Psoas muscle (tissue), 8 donors: ENCODE data around the gene PIK3R6. TPM values are rescaled to one million over a fixed set of nuclear protein-coding genes. Genes with fewer than 3 reads are reported as not detected.

Source experiments
- ATAC-seq, 4 donors: fragments of 200-7000 bp; cut with Tn5 transposase; one replicate each; pipeline ENCODE4 v1.9.1; 2020; ENCODE audit warnings: moderate library complexity in 3 of 4, mild to moderate bottlenecking in 2 of 4
- DNase-seq, 2 donors: peaks; one replicate each; pipeline ENCODE4 v3.0.0-alpha.2; 2020
- H3K27ac ChIP-seq: fragments of 200-600 bp; one replicate; pipeline ENCODE4 v1.8.0; 2022
- H3K27me3 ChIP-seq, 3 donors: fragments of 200-600 bp in 1 of 3; one replicate each; pipeline versions ENCODE4 v1.6.1 to v1.8.0; 2013 to 2022; ENCODE audit warnings: low read length in 2 of 3, mild to moderate bottlenecking in 2 of 3, moderate library complexity in 1 of 3; ENCODE audit not compliant: insufficient read depth in 3 of 3
- H3K36me3 ChIP-seq, 2 donors: fragments of 200-600 bp in 1 of 2; one replicate each; pipeline versions ENCODE4 v1.6.1 to v1.8.0; 2013 to 2022; ENCODE audit warnings: low read depth in 1 of 2, mild to moderate bottlenecking in 1 of 2, moderate library complexity in 1 of 2; ENCODE audit not compliant: insufficient read depth in 1 of 2
- H3K4me1 ChIP-seq: fragments of 200-600 bp; one replicate; pipeline ENCODE4 v1.8.0; 2022
- H3K4me3 ChIP-seq: fragments of 200-600 bp; one replicate; pipeline ENCODE4 v1.8.0; 2022; ENCODE audit warnings: mild to moderate bottlenecking
- H3K9me3 ChIP-seq: fragments of 200-600 bp; one replicate; pipeline ENCODE4 v1.8.0; 2022
- WGBS, 3 donors: extraction: QIAGEN DNeasy Blood & Tissue Kit; methylation state at CpG; one replicate each; pipeline versions ENCODE4 v1.1.6 to v1.1.7; 2013; 5-methylcytosine and 5-hydroxymethylcytosine counted together
- intact Hi-C, 2 donors: fragments of 100-400 bp; cut with DNase I; formaldehyde crosslinking; loops; one replicate each; pipeline versions ENCODE4 v1.11.0 to v1.14.2; 2022
- polyA plus RNA-seq, 3 donors: library from polyadenylated mRNA; stranded (reverse); fragments of 200-250 nt; gene quantifications; one replicate each; pipeline ENCODE4 v1.2.3, GENCODE V29; 2013
- total RNA-seq, 4 donors: library from RNA; stranded (reverse); fragmentation: NEBNext Ultra II Directional in 2 of 4; extraction: Animal tissue kit (Norgen Biotek cat#: 25700) in 2 of 4; gene quantifications; one replicate each; pipeline versions ENCODE4 v1.2.1 to v1.2.4, GENCODE V29; 2021 to 2023
- TF ChIP-seq, protein P1 (sequence below): fragments of 200-600 bp; IDR thresholded peaks from one replicate; pipeline ENCODE4 v1.8.0; 2022; ENCODE audit warnings: antibody characterized with exemption
- donor health status: healthy with polysubstance abuse.
- donor health status: DM: no; HTN: no; CAD: no; lungs with moderate emphysema.
- donor health status: Bipolar disorder and iron deficiency.
- donor health status: healthy.
- donor health status: DM: yes; HTN: yes; CAD: no.
- donor health status: DM: no; HTN: no; CAD: no.
- donor health status: DM: no; HTN: no; CAD: no.
- donor health status: DM: yes; HTN: yes; CAD: no.

Gene PIK3R6
- total and polyA plus RNA-seq, 7 donors = 0.08 to 0.58 (median 0.32) TPM

DNA sequence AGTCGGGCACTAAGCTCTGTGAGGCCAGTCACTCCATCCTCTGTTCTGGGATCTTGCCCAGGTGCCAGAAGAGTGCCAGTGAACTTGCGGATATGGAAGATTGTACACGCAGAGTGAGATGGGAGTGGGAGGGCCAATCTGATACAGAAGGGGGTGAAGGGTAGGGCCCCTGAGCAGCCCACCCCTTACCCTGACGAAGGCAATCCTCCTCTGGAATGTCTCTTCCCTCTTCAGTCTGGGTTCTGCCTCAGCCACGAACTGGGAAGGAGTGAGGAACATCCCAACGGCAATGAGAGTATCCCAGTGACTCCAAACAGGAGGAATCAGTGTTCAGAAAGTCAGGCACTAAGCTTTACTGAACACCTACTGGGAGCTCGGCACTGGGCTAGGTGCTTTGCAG is 11.9 kb upstream of the PIK3R6 start:
- H3K27ac ChIP-seq = no peak overlapping the region
- no peak overlapping the region for H3K4me3 ChIP-seq
- H3K4me1 ChIP-seq = no peaks in the 10 kb centered on the region
- intact Hi-C loops = no loop called here
- H3K9me3 ChIP-seq = no peaks in the 10 kb centered on the region
- WGBS, 3 donors = 40 to 55% (median 49%) methylated on average over 7 of the region's 7 CpGs
- no peaks in the 10 kb centered on the region for H3K36me3 ChIP-seq
- DNase-seq (no peak), ATAC-seq (no peak)
- TF ChIP-seq, protein P1, sequence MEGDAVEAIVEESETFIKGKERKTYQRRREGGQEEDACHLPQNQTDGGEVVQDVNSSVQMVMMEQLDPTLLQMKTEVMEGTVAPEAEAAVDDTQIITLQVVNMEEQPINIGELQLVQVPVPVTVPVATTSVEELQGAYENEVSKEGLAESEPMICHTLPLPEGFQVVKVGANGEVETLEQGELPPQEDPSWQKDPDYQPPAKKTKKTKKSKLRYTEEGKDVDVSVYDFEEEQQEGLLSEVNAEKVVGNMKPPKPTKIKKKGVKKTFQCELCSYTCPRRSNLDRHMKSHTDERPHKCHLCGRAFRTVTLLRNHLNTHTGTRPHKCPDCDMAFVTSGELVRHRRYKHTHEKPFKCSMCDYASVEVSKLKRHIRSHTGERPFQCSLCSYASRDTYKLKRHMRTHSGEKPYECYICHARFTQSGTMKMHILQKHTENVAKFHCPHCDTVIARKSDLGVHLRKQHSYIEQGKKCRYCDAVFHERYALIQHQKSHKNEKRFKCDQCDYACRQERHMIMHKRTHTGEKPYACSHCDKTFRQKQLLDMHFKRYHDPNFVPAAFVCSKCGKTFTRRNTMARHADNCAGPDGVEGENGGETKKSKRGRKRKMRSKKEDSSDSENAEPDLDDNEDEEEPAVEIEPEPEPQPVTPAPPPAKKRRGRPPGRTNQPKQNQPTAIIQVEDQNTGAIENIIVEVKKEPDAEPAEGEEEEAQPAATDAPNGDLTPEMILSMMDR = no peak
- peaks cover 0 to 2% (median 0%) of the 10 kb centered on the region in 3 donors for H3K27me3 ChIP-seq

DNA sequence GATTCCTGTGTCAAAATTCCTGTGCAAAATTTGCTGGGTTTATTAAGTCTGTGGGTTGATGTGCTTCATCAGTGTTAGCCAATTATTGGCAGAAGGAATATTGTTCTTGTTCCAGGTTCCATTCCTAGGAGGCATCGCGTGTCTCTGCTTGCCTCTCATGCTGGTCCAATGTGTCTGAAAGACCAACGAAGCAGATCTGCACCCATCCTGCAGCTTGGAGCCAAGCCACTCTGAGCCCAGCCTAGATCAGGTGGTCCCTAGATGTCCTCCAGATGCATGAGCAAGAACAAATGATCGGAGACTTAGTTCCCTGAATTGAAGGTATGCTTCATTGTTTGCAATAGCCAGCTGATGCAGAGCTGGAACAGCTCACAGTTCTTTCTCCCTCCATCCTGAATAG is 10.5 kb upstream of the PIK3R6 start:
- peaks cover 0 to 4% (median 0%) of the 10 kb centered on the region in 3 donors for H3K27me3 ChIP-seq
- intact Hi-C loops = no loop called here
- DNase-seq = no peak
- H3K36me3 ChIP-seq = no peaks in the 10 kb centered on the region
- 63 to 74% (median 72%) methylated on average over 4 of the region's 4 CpGs for WGBS, 3 donors
- no peak for ATAC-seq
- TF ChIP-seq, protein P1 = no peak
- H3K4me3 ChIP-seq = no peak overlapping the region
- no peaks in the 10 kb centered on the region for H3K4me1 ChIP-seq
- no peaks in the 10 kb centered on the region for H3K9me3 ChIP-seq
- no peak overlapping the region for H3K27ac ChIP-seq

DNA sequence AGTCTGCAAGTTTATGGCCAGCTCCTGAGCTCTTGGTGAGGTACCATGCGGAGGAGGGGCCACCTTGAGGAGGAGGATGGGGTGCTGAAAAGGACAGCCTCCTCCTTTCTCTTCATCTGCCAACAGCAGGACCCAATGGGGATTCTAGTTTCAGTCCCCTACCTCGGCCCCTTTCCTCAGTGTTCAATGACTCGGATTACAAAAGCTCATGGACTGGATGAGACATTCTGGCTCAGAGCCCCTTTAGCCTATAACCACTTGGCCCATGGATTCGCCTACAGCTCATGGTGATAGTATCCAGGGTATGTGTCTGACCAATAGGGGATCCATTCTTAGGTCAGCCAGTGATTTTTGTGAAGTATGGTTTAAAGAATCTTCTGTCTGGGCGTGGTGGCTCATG is 8.5 kb upstream of the PIK3R6 start:
- WGBS, 3 donors = 47 to 65% (median 62%) methylated on average over 5 of the region's 5 CpGs
- intact Hi-C loops = no loop called here
- TF ChIP-seq, protein P1 = no peak

DNA sequence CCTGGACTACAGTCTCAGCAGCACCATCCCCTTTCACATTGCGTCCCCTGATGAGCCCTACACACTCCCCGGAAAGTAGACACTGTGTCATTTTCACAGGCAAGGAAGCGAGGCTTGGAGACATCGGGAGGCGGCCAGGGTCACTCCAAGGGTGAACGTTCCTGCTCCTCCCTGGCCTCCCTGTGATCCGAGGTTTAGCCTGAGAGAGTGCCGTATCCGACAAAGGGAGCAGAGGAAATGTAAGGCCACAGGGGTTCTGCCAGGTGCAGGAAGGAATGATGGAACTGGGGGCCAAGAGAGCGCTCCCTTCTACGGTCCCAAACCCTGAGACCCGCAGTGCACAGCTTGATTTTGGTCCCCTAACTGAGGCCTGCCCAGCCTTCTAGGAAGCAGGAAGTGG is 8.0 kb upstream of the PIK3R6 start:
- Histone ChIP-seq H3K27me3 (peaks cover 0 to 4% (median 0%) of the 10 kb centered on the region in 3 donors), H3K9me3 (no peaks in the 10 kb centered on the region), H3K36me3 (no peaks in the 10 kb centered on the region), H3K4me3 (no peak overlapping the region), H3K4me1 (no peaks in the 10 kb centered on the region), H3K27ac (no peak overlapping the region)
- DNase-seq = no peak
- no peak for ATAC-seq
- intact Hi-C loops = no loop called here
- TF ChIP-seq, protein P1 = no peak
- WGBS, 3 donors = 71 to 80% (median 79%) methylated on average over 12 of the region's 12 CpGs

More for the DNA sequence above, 8.5 kb upstream of the PIK3R6 start:
- ATAC-seq (no peak), DNase-seq (no peak)
- Histone ChIP-seq H3K9me3 (no peaks in the 10 kb centered on the region), H3K27ac (no peak overlapping the region), H3K27me3 (peaks cover 0 to 4% (median 0%) of the 10 kb centered on the region in 3 donors), H3K36me3 (no peaks in the 10 kb centered on the region), H3K4me3 (no peak overlapping the region), H3K4me1 (no peaks in the 10 kb centered on the region)
